Frontal cortex (tissue), 4 donors: ENCODE measurements around the gene SHROOM3. TPM values are rescaled to one million over a fixed set of nuclear protein-coding genes. Genes with fewer than 3 reads are reported as not detected.
"Not testable (repeated sequence)": the region's sequence is repeated elsewhere in the genome, so short reads cannot be mapped to it uniquely, and the experiment has no call there.

Source experiments
- DNase-seq, 2 donors: peaks; one replicate each; pipeline ENCODE4 v3.0.0; 2012; ENCODE audit warnings: low spot score in 2 of 2
- FAIRE-seq: peaks from 2 replicates; lab custom pipeline; 2012; peaks lifted over from hg19 to GRCh38; lab: Jason Lieb, UNC
- total RNA-seq: library from RNA; depleted of rRNA; stranded (reverse); fragments of >200 nt; gene quantifications from one replicate; pipeline ENCODE4 v1.2.3, GENCODE V29; 2014
- donor health status: control.
- donor health status: control.
- donor health status: control.

Gene SHROOM3
- total RNA-seq, 1 donor from 2014 or later, result 9.8 TPM

DNA sequence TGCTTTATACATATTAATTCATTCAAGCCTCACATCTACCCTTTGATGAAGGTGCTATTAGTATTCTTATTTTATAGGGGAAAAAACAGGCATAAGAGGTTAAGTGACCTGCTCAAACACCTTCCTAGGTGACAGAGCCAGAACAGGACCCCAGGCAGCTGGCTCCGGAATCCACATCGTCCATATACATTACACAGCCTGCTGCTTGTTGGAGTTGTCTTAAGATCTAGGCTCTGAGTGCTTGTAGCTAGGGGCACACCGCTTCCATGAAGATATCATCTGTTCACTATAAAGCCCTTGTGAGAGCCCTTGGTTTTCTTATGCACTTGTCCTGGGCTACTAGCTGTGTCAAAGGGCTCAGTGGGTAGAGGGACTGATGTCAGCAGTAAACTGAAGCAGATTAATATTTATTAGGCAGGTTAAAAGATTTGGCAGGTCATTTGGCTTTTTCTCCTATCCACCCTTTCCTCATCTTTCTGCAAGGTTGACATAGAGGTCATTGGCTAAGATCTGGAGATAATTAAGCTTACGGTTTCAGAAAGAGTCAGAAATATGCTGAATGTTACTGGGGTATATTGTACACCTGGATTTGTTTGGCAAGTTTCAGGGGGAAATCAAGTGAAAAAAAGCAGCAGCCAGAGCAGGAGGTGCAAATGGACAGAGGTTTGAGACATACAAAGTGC, 267.6 kb downstream of the SHROOM3 start:
- FAIRE-seq (no peak), DNase-seq (no peak)

- DNase-seq (no peak), FAIRE-seq (no peak)
Observed at GRCh38 chr4:76703123-76703490, 268.1 kb downstream of the SHROOM3 start.

DNA sequence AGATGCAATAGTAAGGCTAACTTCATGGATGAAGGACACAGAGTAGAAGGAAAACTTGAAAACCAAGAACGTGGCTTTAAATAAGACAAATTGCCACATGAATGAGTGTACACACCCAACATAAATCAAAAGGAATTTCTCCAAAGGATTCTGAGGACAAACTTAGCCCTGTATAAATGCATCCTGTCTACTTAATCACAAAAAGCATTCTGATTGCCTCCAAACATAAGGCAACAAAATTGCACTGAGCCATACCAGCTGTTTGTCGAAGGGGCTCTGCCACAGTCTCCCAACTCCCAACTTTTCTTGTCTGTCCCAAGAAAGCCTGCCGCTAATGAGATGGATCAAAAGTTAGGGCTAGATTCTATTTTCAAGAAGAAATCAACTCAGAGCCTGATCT, 268.6 kb downstream of the SHROOM3 start:
- FAIRE-seq, result no peak
- no peak for DNase-seq

GRCh38 chr4:76704133-76704881, 269.3 kb downstream of the SHROOM3 start:
- DNase-seq (no peak), FAIRE-seq (no peak)

- DNase-seq, result no peak
- FAIRE-seq, result no peak
Observed at GRCh38 chr4:76705472-76705871, 270.4 kb downstream of the SHROOM3 start.

DNA sequence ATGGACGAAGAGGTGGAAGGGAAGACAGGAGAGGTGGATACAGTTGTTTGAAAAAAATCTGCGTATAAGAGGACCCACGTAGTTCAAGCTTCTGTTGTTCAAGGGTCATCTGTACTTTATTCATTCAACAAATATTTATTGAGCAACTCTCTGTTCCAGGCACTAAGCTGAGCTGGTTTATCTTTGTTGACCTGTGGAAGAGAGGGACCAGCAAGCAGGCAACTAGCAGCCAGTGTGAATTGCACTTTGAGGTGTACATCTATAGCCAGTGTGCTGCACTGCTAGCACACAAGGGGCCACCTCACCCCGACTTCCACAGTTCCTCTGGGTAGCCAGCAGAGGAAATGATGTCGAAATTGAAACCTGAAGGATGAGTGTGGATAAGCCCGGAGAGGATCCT, 271.6 kb downstream of the SHROOM3 start:
- FAIRE-seq (no peak), DNase-seq (no peak)

GRCh38 chr4:76708971-76709771, 274.1 kb downstream of the SHROOM3 start:
- no peak for FAIRE-seq
- DNase-seq, result no peak

- FAIRE-seq, result no peak
- no peak for DNase-seq
Observed at GRCh38 chr4:76709772-76710090, 274.7 kb downstream of the SHROOM3 start.

DNA sequence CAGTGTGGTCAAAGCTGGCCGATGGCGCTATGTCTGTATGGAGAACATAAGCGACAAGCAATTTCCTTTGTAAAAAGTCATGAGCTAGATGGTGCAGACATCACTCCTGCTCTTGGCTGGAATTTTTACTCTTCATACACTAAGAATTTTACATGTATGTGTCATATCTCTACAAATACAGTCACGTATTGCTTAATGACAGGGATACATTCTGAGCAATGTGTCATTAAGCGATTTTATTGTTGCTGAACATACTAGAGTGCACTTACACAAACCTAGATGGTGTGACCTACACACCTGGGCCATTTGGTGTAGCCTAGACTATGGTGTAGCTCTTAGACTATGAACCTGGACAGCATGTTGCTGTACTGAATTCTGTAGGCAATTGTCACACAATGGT, 277.5 kb downstream of the SHROOM3 start:
- FAIRE-seq, result no peak
- DNase-seq, result no peak

DNA sequence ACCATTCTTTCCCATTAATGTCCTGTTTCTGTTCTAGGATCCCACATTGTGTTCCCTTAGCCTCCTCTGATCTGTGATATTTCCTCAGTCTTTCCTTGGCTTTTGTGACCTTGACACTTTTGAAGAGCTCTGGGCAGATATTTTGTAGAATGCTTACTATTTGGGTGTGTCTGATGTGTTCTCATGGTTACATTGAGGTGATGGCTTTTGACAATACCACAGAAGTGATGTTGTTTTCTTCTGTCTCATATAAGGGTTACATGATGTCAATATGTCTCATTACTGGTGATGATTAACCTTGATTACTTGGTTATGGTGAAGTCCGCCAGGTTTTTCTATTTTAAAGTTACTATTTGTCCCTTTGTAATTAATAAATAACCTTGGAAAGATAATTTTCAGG, 279.2 kb downstream of the SHROOM3 start:
- DNase-seq, result no peak
- FAIRE-seq, result no peak

DNA sequence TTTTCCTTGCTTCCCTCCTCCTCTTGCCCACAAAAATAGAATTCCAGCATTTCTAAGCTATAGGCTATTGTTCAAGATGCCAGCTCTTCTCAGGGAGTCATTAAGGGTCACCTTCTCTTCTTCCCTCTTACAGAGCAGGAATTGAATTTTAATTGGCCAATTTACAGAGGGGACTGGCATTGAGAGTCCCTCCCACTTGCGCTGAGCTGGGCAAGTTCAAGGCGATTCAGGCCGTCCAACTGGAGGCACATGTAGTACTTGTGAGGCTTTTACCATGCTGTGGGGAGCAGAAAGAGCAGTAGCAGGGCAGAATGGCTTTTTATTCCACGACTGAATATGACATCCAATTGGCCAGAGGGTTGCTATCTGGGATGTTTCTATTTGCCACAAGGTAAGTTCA, 281.0 kb downstream of the SHROOM3 start:
- DNase-seq, result no peak

GRCh38 chr4:76716658-76717057, 281.6 kb downstream of the SHROOM3 start:
- no peak for DNase-seq
- no peak for FAIRE-seq

More for the DNA sequence above, 281.0 kb downstream of the SHROOM3 start:
- no peak for FAIRE-seq

DNA sequence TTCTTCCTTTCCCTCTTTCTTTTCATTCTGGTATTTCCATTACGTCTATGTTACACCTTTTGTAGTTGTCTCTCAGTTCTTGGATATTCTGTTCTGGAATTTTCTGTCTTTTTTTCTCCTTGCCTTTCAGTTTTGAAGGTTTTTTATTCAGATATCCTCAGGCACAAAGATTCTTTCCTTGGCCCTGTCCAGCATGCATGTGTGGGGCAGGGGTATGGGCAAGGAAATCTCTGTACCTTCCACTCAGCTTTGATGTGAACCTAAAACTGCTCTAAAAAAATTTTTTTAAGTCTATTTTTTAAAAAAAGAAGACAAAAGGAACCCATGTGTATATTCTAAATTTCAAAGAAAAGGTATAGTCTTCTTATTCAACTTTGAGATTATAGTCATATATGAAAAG, 282.4 kb downstream of the SHROOM3 start:
- DNase-seq (no peak), FAIRE-seq (peak; percentile 17)

GRCh38 chr4:76718021-76718420, 283.0 kb downstream of the SHROOM3 start:
- DNase-seq, result no peak
- FAIRE-seq, result no peak

GRCh38 chr4:76718831-76719230, 283.8 kb downstream of the SHROOM3 start:
- no peak for FAIRE-seq
- DNase-seq, result no peak

DNA sequence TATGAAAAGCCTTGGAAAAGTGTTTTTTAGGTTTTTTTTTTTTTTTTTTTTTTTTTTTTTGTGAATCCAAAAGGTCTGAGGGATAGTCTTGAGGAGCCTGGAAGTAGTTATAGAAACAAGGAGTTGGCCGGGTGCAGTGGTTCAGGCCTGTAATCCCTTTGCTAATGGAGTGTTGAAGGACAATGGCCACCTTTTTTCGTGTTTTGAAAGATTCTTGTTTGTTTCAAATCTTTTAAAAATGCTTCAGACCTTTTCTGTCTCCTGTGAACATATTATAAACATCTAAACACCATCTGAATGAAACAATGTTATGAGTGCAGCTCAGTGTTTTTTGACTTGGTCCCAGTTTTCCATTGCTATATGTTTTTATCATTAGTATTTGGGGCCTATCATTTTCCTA, 285.1 kb downstream of the SHROOM3 start:
- no peak for FAIRE-seq
- DNase-seq, result no peak

DNA sequence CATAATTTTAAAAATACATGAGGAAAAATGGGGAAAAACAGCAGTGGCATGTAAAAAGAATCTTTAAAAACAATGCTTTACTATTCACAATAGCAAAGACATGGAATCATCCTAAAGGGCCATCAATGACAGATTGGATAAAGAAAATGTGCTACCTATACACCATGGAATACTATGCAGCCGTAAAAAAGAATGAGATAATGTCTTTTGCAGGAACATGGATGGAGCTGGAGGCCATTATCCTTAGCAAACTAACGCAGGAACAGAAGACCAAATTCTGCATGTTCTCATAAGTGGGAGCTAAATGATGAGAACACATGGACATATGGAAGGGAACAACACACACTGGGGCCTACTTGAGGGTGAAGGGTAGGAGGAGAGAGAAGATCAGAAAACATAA, 287.1 kb downstream of the SHROOM3 start:
- FAIRE-seq, DNase-seq: not testable (repeated sequence)

DNA sequence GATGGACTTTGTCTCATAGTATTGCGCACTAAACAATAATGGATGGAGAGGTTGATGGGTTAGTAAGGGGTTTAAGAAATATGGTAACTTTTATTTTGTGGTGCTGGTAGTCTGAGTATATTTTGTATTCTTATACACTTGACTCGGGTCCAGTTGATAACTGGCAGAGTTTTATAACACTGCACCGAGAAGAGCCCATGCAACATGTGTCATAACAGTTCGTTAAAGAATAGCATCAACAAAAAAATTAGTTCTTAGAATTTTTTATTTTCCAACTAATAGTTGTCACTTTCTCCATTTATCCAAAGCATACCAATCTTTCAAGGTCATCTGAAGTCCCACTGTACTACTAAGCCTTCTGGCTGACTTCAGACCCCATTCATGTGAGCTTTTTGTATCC, 287.8 kb downstream of the SHROOM3 start:
- no peak for FAIRE-seq
- no peak for DNase-seq

GRCh38 chr4:76723373-76723772, 288.3 kb downstream of the SHROOM3 start:
- DNase-seq (no peak), FAIRE-seq (no peak)

GRCh38 chr4:76723924-76724323, 288.9 kb downstream of the SHROOM3 start:
- no peak for FAIRE-seq
- no peak for DNase-seq

DNA sequence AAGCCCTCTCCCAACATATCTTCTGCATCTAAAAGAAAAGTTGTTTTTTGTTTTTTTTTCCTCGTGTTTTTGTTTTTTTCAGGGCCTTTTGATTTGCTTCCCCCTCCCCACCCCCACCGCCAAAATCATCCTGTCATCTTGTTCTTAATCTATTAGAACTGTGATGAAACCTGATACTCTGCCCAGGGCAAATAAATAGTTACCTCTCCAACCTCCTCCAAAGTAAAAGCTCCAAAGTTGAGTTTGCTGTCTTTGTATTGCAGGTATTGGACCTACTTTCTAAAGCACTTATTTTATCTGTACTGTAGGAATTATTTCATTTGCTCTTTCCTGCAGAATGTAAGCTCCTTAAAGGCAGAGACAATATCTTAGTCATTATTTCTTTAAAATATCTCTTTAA, 290.0 kb downstream of the SHROOM3 start:
- no peak for FAIRE-seq
- DNase-seq, result no peak
